ENCODE results near the gene MTERF2. TPM values are rescaled to one million over a fixed set of nuclear protein-coding genes. Genes with fewer than 3 reads are reported as not detected.

Gene MTERF2
- total and polyA plus RNA-seq, 2 donors (not counting 1 experiment from before 2014, with no cell fraction given) = 6.3 to 7.3 TPM

DNA sequence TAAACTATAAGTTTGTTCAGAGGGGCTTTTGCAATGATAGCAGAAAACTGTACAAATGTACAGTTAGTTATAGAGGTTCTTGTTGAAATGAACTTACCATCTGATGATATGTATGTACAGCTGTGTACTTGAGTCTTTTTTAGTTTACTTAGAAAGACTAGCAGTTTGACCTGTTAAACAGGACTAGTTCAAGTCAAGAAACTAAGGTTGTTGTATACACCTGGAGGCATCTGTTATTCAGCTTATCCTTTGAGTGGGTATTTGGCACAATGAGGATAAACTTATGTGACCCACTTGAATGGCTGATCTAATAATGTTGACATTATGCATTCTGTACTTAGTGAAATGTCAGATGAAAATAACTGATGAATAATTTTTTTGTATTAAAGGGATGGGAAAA lies 13.4 kb downstream of the MTERF2 start:
- Histone ChIP-seq H3K36me3 (ENCODE audit: control insufficient read depth, insufficient read depth, low read length) (peaks cover 6% of the 10 kb centered on the region), H4K20me1 (ENCODE audit: control insufficient read depth, extremely low read depth, insufficient read depth, low read length) (peaks cover under 1% of the 10 kb centered on the region), H3K27me3 (ENCODE audit: control insufficient read depth, insufficient read depth, low read length) (no peaks in the 10 kb centered on the region), H3K4me3 (replicated peaks in 1 of 4; ENCODE audit: control extremely low read depth in 1 of 4, insufficient read depth in 1 of 4, low read depth in 3 of 4, low read length in 4 of 4) (no peak overlapping the region), H3K79me2 (ENCODE audit: control insufficient read depth, insufficient read depth, low read length) (peaks cover 3% of the 10 kb centered on the region), H3K9ac (ENCODE audit: insufficient read depth, low read length) (no peak overlapping the region), H3K9me3 (ENCODE audit: control insufficient read depth, insufficient read depth, low read depth, low read length) (no peaks in the 10 kb centered on the region), H3K4me2 (ENCODE audit: extremely low read depth, insufficient read depth, low read length) (no peak overlapping the region), H3K27ac (ENCODE audit: insufficient read depth, low read length) (no peak overlapping the region), H3K4me1 (ENCODE audit: control insufficient read depth, extremely low read depth, insufficient read depth, low read length) (peaks cover 10% of the 10 kb centered on the region), H2AFZ (ENCODE audit: low read length) (no peak overlapping the region)
- DNase-seq (ENCODE audit: low read depth in 2 of 2) = no peak
- TF ChIP-seq, protein P1, sequence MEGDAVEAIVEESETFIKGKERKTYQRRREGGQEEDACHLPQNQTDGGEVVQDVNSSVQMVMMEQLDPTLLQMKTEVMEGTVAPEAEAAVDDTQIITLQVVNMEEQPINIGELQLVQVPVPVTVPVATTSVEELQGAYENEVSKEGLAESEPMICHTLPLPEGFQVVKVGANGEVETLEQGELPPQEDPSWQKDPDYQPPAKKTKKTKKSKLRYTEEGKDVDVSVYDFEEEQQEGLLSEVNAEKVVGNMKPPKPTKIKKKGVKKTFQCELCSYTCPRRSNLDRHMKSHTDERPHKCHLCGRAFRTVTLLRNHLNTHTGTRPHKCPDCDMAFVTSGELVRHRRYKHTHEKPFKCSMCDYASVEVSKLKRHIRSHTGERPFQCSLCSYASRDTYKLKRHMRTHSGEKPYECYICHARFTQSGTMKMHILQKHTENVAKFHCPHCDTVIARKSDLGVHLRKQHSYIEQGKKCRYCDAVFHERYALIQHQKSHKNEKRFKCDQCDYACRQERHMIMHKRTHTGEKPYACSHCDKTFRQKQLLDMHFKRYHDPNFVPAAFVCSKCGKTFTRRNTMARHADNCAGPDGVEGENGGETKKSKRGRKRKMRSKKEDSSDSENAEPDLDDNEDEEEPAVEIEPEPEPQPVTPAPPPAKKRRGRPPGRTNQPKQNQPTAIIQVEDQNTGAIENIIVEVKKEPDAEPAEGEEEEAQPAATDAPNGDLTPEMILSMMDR (conservative IDR thresholded peaks at IDR 0.05 in 1 of 2, IDR thresholded peaks at IDR 0.05 in 1 of 2; ENCODE audit: low read depth in 1 of 2, low read length in 2 of 2) = no peak
- TF ChIP-seq EZH2 (IDR thresholded peaks at IDR 0.05; ENCODE audit: low read length, missing control alignments) = no peak

DNA sequence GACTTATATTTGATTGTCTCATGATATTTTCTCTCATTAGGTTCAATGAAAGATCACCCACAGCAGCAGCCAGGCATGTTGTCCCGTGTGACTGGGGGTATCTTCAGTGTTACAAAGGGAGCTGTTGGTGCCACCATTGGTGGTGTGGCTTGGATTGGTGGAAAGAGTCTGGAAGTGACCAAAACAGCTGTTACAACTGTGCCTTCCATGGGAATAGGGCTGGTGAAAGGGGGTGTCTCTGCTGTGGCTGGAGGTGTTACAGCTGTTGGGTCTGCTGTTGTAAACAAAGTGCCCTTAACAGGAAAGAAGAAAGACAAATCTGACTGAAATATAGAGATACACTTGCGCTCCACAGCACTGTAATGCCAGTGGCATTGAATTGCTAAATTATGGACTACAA lies 15.9 kb downstream of the MTERF2 start:
- Histone ChIP-seq H3K36me3 (ENCODE audit: control insufficient read depth, insufficient read depth, low read length) (peaks cover 8% of the 10 kb centered on the region), H3K27me3 (ENCODE audit: control insufficient read depth, insufficient read depth, low read length) (no peaks in the 10 kb centered on the region), H3K79me2 (ENCODE audit: control insufficient read depth, insufficient read depth, low read length) (peaks cover 15% of the 10 kb centered on the region), H3K4me1 (ENCODE audit: control insufficient read depth, extremely low read depth, insufficient read depth, low read length) (peaks cover 4% of the 10 kb centered on the region), H3K9me3 (ENCODE audit: control insufficient read depth, insufficient read depth, low read depth, low read length) (no peaks in the 10 kb centered on the region), H3K4me3 (replicated peaks in 1 of 4; ENCODE audit: control extremely low read depth in 1 of 4, insufficient read depth in 1 of 4, low read depth in 3 of 4, low read length in 4 of 4) (no peak overlapping the region), H3K9ac (ENCODE audit: insufficient read depth, low read length) (no peak overlapping the region), H2AFZ (ENCODE audit: low read length) (no peak overlapping the region), H3K27ac (ENCODE audit: insufficient read depth, low read length) (no peak overlapping the region), H3K4me2 (ENCODE audit: extremely low read depth, insufficient read depth, low read length) (no peak overlapping the region), H4K20me1 (ENCODE audit: control insufficient read depth, extremely low read depth, insufficient read depth, low read length) (peaks cover 3% of the 10 kb centered on the region)
- no peak for TF ChIP-seq EZH2 (IDR thresholded peaks at IDR 0.05; ENCODE audit: low read length, missing control alignments)
- TF ChIP-seq, protein P1 (conservative IDR thresholded peaks at IDR 0.05 in 1 of 2, IDR thresholded peaks at IDR 0.05 in 1 of 2; ENCODE audit: low read depth in 1 of 2, low read length in 2 of 2) = no peak
- DNase-seq (ENCODE audit: low read depth in 2 of 2) = no peak

DNA sequence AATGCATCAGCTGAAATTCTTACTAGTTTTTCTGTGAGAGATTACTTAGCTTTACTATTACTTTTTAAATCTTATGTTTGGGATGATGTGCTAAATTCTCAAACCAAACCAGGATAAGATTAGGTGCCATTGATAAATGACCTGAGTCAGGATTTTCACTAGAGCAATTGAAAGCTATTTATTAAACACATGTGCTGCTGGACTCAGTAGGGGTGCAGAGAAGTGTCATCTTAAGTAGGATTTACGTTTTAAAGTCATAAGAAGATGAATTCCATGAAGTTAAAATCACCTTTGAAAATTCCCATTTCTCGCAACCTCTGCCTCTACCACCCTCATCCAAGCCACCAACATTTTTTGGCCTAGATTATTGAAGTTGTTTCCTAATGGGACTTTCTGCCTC lies 22.4 kb downstream of the MTERF2 start:
- H4K20me1 ChIP-seq (ENCODE audit: control insufficient read depth, extremely low read depth, insufficient read depth, low read length) = peaks cover 15% of the 10 kb centered on the region
- H3K4me1 ChIP-seq (ENCODE audit: control insufficient read depth, extremely low read depth, insufficient read depth, low read length) = no peaks in the 10 kb centered on the region
- no peaks in the 10 kb centered on the region for H3K27me3 ChIP-seq (ENCODE audit: control insufficient read depth, insufficient read depth, low read length)
- no peak overlapping the region for H3K9ac ChIP-seq (ENCODE audit: insufficient read depth, low read length)
- H3K79me2 ChIP-seq (ENCODE audit: control insufficient read depth, insufficient read depth, low read length) = peaks cover 72% of the 10 kb centered on the region
- no peak for DNase-seq (ENCODE audit: low read depth in 2 of 2)
- H3K27ac ChIP-seq (ENCODE audit: insufficient read depth, low read length) = no peak overlapping the region
- no peak for TF ChIP-seq EZH2 (IDR thresholded peaks at IDR 0.05; ENCODE audit: low read length, missing control alignments)
- TF ChIP-seq, protein P1 (conservative IDR thresholded peaks at IDR 0.05 in 1 of 2, IDR thresholded peaks at IDR 0.05 in 1 of 2; ENCODE audit: low read depth in 1 of 2, low read length in 2 of 2) = no peak
- no peak overlapping the region for H3K4me2 ChIP-seq (ENCODE audit: extremely low read depth, insufficient read depth, low read length)
- no peaks in the 10 kb centered on the region for H3K9me3 ChIP-seq (ENCODE audit: control insufficient read depth, insufficient read depth, low read depth, low read length)
- no peak overlapping the region for H2AFZ ChIP-seq (ENCODE audit: low read length)
- H3K4me3 ChIP-seq (replicated peaks in 1 of 4; ENCODE audit: control extremely low read depth in 1 of 4, insufficient read depth in 1 of 4, low read depth in 3 of 4, low read length in 4 of 4) = no peak overlapping the region
- H3K36me3 ChIP-seq (ENCODE audit: control insufficient read depth, insufficient read depth, low read length) = peaks cover 3% of the 10 kb centered on the region
